Natural killer cell (primary cell): Measurements from ENCODE around the gene NSMCE1. TPM values are rescaled to one million over a fixed set of nuclear protein-coding genes. Genes with fewer than 3 reads are reported as not detected.

ENCODE experiments used
- ATAC-seq, 3 donors: fragments of 150-1000 bp in 2 of 3; fragments of 200-7000 bp in 1 of 3; cut with Tn5 transposase; 1 replicate in 1 of 3; 2 replicates in 2 of 3; pipeline ENCODE4 v1.10.0; 2021; ENCODE audit warnings: mild to moderate bottlenecking in 2 of 3, moderate library complexity in 2 of 3
- DNase-seq, 2 donors: peaks; one replicate each; pipeline versions ENCODE4 v3.0.0 to v3.0.0-alpha.2; 2013 to 2021; ENCODE audit warnings: mixed read lengths in 1 of 2
- H3K27ac ChIP-seq: one replicate; pipeline ENCODE4 v1.5.1; 2013; ENCODE audit warnings: mild to moderate bottlenecking, low read length
- H3K27me3 ChIP-seq: one replicate; pipeline ENCODE4 v1.6.1; 2013; ENCODE audit warnings: low read length; ENCODE audit not compliant: control insufficient read depth, insufficient read depth
- H3K36me3 ChIP-seq: one replicate; pipeline ENCODE4 v1.6.1; 2013; ENCODE audit warnings: low read length; ENCODE audit not compliant: control insufficient read depth, insufficient read depth
- H3K4me1 ChIP-seq: one replicate; pipeline ENCODE4 v1.6.1; 2013; ENCODE audit warnings: low read length; ENCODE audit not compliant: control insufficient read depth, insufficient read depth
- H3K4me3 ChIP-seq: one replicate; pipeline ENCODE4 v1.5.1; 2013; ENCODE audit warnings: low read length
- H3K9me3 ChIP-seq: one replicate; pipeline ENCODE4 v1.6.1; 2013; ENCODE audit warnings: low read length; ENCODE audit not compliant: control insufficient read depth, insufficient read depth
- H3K27ac Mint-ChIP-seq, 2 donors: one replicate each; pipeline ENCODE4 v1.8.0; 2022; ENCODE audit warnings: mild to moderate bottlenecking in 2 of 2, mixed read lengths in 2 of 2, moderate library complexity in 1 of 2
- H3K27me3 Mint-ChIP-seq, 2 donors: one replicate each; pipeline ENCODE4 v1.8.0; 2022; ENCODE audit warnings: low read depth in 2 of 2, mixed read lengths in 2 of 2
- H3K36me3 Mint-ChIP-seq: one replicate; pipeline ENCODE4 v1.8.0; 2022; ENCODE audit warnings: mixed read lengths
- H3K4me1 Mint-ChIP-seq, 2 donors: one replicate each; pipeline ENCODE4 v1.8.0; 2022; ENCODE audit warnings: mixed read lengths in 2 of 2
- H3K4me3 Mint-ChIP-seq: one replicate; pipeline ENCODE4 v1.8.0; 2022; ENCODE audit warnings: mild to moderate bottlenecking, moderate library complexity, mixed read lengths
- H3K9me3 Mint-ChIP-seq, 2 donors: one replicate each; pipeline ENCODE4 v1.8.0; 2022; ENCODE audit warnings: mixed read lengths in 2 of 2
- WGBS: methylation state at CpG from one replicate; pipeline ENCODE4 v1.1.7; 2013; ENCODE audit warnings: missing lambda C conversion rate; ENCODE audit not compliant: insufficient coverage; 5-methylcytosine and 5-hydroxymethylcytosine counted together
- intact Hi-C: fragments of 100-400 bp; cut with micrococcal nuclease; formaldehyde crosslinking; loops from one replicate; pipeline ENCODE4 v1.14.2; 2022
- total RNA-seq, 4 donors: library from RNA; stranded (reverse); fragments of 120-200 nt in 1 of 4; gene quantifications; one replicate each; pipeline versions ENCODE4 v1.2.3 to v1.2.4, GENCODE V29; 2013 to 2022
- TF ChIP-seq, protein P1 (sequence below): fragments of 200-600 bp; IDR thresholded peaks from one replicate; pipeline ENCODE4 v1.8.0; 2022; ENCODE audit warnings: antibody characterized with exemption

The NSMCE1 gene
- total RNA-seq, 3 donors from 2014 or later (not counting 1 experiment from before 2014, with no cell fraction given): 29.4 to 42.7 (median 37.7) TPM

GRCh38 chr16:27195076-27195741, 73.4 kb downstream of the NSMCE1 start:
- no peaks in the 10 kb centered on the region for H3K36me3 ChIP-seq
- H3K9me3 ChIP-seq: no peaks in the 10 kb centered on the region
- no peak overlapping the region for H3K27ac Mint-ChIP-seq
- 82% methylated on average over 6 of the region's 6 CpGs for WGBS
- H3K4me3 Mint-ChIP-seq: no peak overlapping the region
- no peak overlapping the region for H3K4me3 ChIP-seq
- H3K9me3 Mint-ChIP-seq: no peaks in the 10 kb centered on the region
- H3K27me3 ChIP-seq: no peaks in the 10 kb centered on the region
- no peak overlapping the region for H3K27ac ChIP-seq
- no peaks in the 10 kb centered on the region for H3K36me3 Mint-ChIP-seq
- TF ChIP-seq, protein P1, sequence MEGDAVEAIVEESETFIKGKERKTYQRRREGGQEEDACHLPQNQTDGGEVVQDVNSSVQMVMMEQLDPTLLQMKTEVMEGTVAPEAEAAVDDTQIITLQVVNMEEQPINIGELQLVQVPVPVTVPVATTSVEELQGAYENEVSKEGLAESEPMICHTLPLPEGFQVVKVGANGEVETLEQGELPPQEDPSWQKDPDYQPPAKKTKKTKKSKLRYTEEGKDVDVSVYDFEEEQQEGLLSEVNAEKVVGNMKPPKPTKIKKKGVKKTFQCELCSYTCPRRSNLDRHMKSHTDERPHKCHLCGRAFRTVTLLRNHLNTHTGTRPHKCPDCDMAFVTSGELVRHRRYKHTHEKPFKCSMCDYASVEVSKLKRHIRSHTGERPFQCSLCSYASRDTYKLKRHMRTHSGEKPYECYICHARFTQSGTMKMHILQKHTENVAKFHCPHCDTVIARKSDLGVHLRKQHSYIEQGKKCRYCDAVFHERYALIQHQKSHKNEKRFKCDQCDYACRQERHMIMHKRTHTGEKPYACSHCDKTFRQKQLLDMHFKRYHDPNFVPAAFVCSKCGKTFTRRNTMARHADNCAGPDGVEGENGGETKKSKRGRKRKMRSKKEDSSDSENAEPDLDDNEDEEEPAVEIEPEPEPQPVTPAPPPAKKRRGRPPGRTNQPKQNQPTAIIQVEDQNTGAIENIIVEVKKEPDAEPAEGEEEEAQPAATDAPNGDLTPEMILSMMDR: no peak
- H3K27me3 Mint-ChIP-seq: no peaks in the 10 kb centered on the region
- peaks cover 23% of the 10 kb centered on the region for H3K4me1 ChIP-seq
- ATAC-seq (no peak), DNase-seq (no peak)
- intact Hi-C loops: no loop called here
- H3K4me1 Mint-ChIP-seq: peaks cover 14 to 27% of the 10 kb centered on the region in 2 donors

DNA sequence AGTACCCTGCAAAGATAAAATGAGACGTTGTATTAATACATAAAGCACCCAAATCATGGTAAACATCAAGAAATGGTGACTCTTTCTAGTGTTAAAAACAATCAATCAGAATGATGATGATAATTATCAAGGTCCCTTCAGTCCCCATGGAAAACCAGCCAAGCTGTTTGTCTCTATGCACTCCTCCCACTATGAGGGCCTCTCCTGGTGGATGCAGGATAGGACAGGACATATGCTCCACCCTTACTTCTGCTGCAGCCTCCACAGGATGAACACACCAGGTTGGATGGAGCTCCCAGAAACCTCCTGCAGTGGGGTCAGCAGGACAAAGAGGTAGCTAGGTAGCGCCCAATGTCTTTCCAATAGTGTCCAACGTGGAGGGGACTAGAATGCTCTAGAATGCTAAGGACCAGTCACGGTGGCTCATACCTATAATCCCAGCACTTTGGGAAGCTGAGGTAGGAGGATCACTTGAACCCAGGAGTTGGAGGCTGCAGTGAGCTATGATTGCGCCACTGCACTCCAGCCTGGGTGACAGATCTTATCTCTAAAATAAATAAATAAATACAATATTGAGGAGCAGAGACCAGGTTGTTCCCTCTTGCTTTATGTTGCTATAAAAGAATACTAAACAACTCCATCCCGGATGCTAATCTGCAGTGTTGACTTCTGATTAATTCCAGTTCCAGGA, 75.1 kb downstream of the NSMCE1 start:
- DNase-seq: no peak
- no peaks in the 10 kb centered on the region for H3K27me3 Mint-ChIP-seq
- TF ChIP-seq, protein P1: no peak
- Histone ChIP-seq H3K9me3 (no peaks in the 10 kb centered on the region), H3K27ac (no peak overlapping the region), H3K4me1 (peaks cover 10% of the 10 kb centered on the region), H3K27me3 (no peaks in the 10 kb centered on the region), H3K4me3 (no peak overlapping the region), H3K36me3 (no peaks in the 10 kb centered on the region)
- H3K4me3 Mint-ChIP-seq: no peak overlapping the region
- no peak for ATAC-seq
- H3K4me1 Mint-ChIP-seq: peaks cover 0 to 12% of the 10 kb centered on the region in 2 donors
- no peak overlapping the region for H3K27ac Mint-ChIP-seq
- H3K9me3 Mint-ChIP-seq: no peaks in the 10 kb centered on the region
- no peaks in the 10 kb centered on the region for H3K36me3 Mint-ChIP-seq
- intact Hi-C loops: no loop called here
- WGBS: 94% methylated on average over 5 of the region's 6 CpGs

DNA sequence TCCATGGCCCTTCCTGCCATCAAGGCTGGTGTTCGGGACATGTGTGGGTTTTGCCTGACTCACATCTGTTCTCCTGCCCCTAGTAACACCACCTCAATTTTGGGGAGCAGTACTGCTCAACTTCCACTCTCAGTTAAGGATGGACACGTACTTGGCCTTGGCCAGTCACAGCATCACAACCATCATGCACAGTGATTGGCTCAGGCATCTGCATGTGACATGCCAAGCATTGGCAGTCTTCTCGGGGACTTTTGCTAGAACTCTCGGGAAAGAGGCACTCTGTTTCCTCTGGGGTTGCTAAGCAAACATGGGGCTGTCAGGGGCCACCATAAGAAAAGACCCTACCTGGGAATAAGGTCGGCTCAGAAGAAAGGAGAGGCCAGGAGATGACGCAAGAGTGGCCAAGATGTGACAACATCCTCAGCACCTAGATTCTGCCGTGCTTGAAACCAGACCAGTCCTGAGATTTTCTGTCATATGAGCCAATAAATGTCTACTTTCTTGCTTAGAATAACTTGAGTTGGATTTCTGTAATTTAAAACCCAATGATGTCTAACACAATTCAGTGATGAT, 77.1 kb downstream of the NSMCE1 start:
- Histone ChIP-seq H3K27me3 (no peaks in the 10 kb centered on the region), H3K36me3 (no peaks in the 10 kb centered on the region), H3K9me3 (no peaks in the 10 kb centered on the region), H3K4me3 (no peak overlapping the region), H3K27ac (no peak overlapping the region), H3K4me1 (peaks cover 10% of the 10 kb centered on the region)
- Mint-ChIP-seq H3K4me3 (no peak overlapping the region), H3K9me3 (no peaks in the 10 kb centered on the region), H3K27me3 (no peaks in the 10 kb centered on the region), H3K4me1 (peaks cover 0 to 4% of the 10 kb centered on the region in 2 donors), H3K27ac (no peak overlapping the region), H3K36me3 (no peaks in the 10 kb centered on the region)
- WGBS: 83% methylated on average over 7 of the region's 7 CpGs
- no peak for DNase-seq
- TF ChIP-seq, protein P1: no peak
- no peak for ATAC-seq
- intact Hi-C loops: no loop called here
